ENCODE measurements around the gene UST. TPM values are rescaled to one million over a fixed set of nuclear protein-coding genes. Genes with fewer than 3 reads are reported as not detected.

The UST gene
- total RNA-seq, 2 experiments from 2014 or later, result 1.4 to 4.1 TPM

DNA sequence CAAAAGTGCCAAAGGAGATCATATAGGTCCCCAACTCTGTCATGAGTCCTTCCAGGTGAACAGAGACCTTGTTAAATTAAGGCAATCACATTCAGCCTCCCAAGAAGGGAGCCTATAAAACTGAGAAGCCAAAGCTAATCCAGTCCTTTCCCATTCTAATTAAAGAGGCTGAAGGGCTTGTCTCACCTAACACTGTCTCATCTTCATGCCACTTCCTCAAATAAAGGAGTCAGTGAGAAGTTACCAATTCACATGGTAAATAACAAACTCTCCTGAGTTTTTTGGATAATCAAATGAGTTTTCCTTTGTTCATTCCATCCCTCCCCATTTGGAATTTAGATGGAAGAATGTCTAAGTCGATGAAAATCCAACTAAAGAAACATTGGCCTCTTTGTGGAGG is 242.8 kb downstream of the UST start:
- Histone ChIP-seq H3K4me2 (ENCODE audit: low read length) (no peak overlapping the region), H3K36me3 (ENCODE audit: insufficient read depth, low read length) (no peaks in the 10 kb centered on the region), H3K9me3 (ENCODE audit: low read length) (no peaks in the 10 kb centered on the region), H3K27ac (ENCODE audit: low read depth, low read length, poor library complexity, severe bottlenecking) (no peak overlapping the region), H4K20me1 (ENCODE audit: insufficient read depth, low read length) (no peaks in the 10 kb centered on the region), H2AFZ (ENCODE audit: low read length) (no peak overlapping the region), H3K4me3 (ENCODE audit: low read depth, low read length, poor library complexity, severe bottlenecking) (no peak overlapping the region), H3K4me1 (ENCODE audit: insufficient read depth, low read length, poor library complexity, severe bottlenecking) (no peaks in the 10 kb centered on the region), H3K79me2 (ENCODE audit: insufficient read depth, low read depth, low read length) (no peaks in the 10 kb centered on the region), H3K9me2 (ENCODE audit: insufficient read depth, low read length) (no peaks in the 10 kb centered on the region)
- intact Hi-C loops (cut with micrococcal nuclease; ENCODE audit: unreplicated experiment), result no loop called here
- TF ChIP-seq, protein P1, sequence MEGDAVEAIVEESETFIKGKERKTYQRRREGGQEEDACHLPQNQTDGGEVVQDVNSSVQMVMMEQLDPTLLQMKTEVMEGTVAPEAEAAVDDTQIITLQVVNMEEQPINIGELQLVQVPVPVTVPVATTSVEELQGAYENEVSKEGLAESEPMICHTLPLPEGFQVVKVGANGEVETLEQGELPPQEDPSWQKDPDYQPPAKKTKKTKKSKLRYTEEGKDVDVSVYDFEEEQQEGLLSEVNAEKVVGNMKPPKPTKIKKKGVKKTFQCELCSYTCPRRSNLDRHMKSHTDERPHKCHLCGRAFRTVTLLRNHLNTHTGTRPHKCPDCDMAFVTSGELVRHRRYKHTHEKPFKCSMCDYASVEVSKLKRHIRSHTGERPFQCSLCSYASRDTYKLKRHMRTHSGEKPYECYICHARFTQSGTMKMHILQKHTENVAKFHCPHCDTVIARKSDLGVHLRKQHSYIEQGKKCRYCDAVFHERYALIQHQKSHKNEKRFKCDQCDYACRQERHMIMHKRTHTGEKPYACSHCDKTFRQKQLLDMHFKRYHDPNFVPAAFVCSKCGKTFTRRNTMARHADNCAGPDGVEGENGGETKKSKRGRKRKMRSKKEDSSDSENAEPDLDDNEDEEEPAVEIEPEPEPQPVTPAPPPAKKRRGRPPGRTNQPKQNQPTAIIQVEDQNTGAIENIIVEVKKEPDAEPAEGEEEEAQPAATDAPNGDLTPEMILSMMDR (conservative IDR thresholded peaks at IDR 0.05; ENCODE audit: low read length), result no peak
- no peak for TF ChIP-seq EZH2phosphoT487 (IDR thresholded peaks at IDR 0.05; ENCODE audit: borderline replicate concordance, low read depth, low read length)
- CTCF ChIA-PET (ENCODE audit: unreplicated experiment), result no interaction called here
- no peak for DNase-seq (ENCODE audit: low spot score)
- POLR2A ChIA-PET, result interaction anchor here (0.9 kb wide), 1 partner anchor 367 kb away, joined by 3 read pairs; no protein-coding TSS in a partner anchor
- no TSS peak for BruUV-seq (replicated peaks)

DNA sequence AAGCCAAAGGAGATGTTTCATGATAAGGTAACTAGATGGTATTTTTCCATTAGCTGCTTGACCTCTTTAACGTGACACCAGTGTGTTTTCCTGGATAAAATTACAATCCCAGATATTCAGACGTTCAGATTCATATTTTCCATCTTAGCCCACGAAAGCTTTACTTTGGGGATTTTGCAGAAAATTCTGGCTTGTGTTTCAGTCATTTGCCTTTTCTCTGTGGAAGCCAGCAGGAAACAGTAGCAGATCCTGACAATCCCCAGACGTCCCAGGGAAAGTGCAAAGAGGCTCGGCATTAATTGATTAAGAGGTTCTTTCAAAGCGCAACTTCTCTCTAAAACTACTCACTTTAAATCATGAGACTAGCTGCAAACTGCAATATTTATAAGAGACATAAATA is 243.6 kb downstream of the UST start:
- BruUV-seq (replicated peaks), result no TSS peak
- Histone ChIP-seq H3K36me3 (ENCODE audit: insufficient read depth, low read length) (no peaks in the 10 kb centered on the region), H3K79me2 (ENCODE audit: insufficient read depth, low read depth, low read length) (no peaks in the 10 kb centered on the region), H2AFZ (ENCODE audit: low read length) (no peak overlapping the region), H3K4me3 (ENCODE audit: low read depth, low read length, poor library complexity, severe bottlenecking) (no peak overlapping the region), H3K4me1 (ENCODE audit: insufficient read depth, low read length, poor library complexity, severe bottlenecking) (no peaks in the 10 kb centered on the region), H3K9me3 (ENCODE audit: low read length) (no peaks in the 10 kb centered on the region), H3K27ac (ENCODE audit: low read depth, low read length, poor library complexity, severe bottlenecking) (no peak overlapping the region), H3K9me2 (ENCODE audit: insufficient read depth, low read length) (no peaks in the 10 kb centered on the region), H4K20me1 (ENCODE audit: insufficient read depth, low read length) (no peaks in the 10 kb centered on the region), H3K4me2 (ENCODE audit: low read length) (no peak overlapping the region)
- no peak for DNase-seq (ENCODE audit: low spot score)
- TF ChIP-seq, protein P1 (conservative IDR thresholded peaks at IDR 0.05; ENCODE audit: low read length), result no peak
- TF ChIP-seq EZH2phosphoT487 (IDR thresholded peaks at IDR 0.05; ENCODE audit: borderline replicate concordance, low read depth, low read length), result no peak
- ChIA-PET CTCF (ENCODE audit: unreplicated experiment) (no interaction called here), POLR2A (interaction anchor here (0.6 kb wide), 1 partner anchor 40 kb away, joined by 3 read pairs; no protein-coding TSS in a partner anchor)
- intact Hi-C loops (cut with micrococcal nuclease; ENCODE audit: unreplicated experiment), result no loop called here

DNA sequence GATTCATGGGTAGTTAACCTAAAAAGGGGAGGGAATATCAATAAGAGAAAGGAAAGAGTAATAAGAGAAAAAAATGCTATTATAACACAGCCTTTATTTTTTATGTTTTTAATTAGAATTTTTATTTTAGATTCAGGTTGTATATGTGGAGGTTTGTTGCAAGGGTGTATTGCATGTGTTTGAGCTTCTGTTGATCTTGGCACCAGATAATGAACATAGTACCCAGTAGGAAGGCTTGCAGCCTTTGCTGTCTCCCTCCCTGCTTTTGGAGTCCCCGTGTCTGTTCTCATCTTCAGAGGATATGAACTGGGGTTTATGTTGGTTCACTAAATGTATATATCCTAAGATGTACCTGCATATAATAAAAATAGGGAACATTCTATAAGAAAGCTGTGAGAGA is 250.0 kb downstream of the UST start:
- Histone ChIP-seq H3K4me1 (ENCODE audit: insufficient read depth, low read length, poor library complexity, severe bottlenecking) (no peaks in the 10 kb centered on the region), H3K36me3 (ENCODE audit: insufficient read depth, low read length) (no peaks in the 10 kb centered on the region), H2AFZ (ENCODE audit: low read length) (no peak overlapping the region), H4K20me1 (ENCODE audit: insufficient read depth, low read length) (no peaks in the 10 kb centered on the region), H3K79me2 (ENCODE audit: insufficient read depth, low read depth, low read length) (no peaks in the 10 kb centered on the region), H3K4me2 (ENCODE audit: low read length) (no peak overlapping the region), H3K27ac (ENCODE audit: low read depth, low read length, poor library complexity, severe bottlenecking) (no peak overlapping the region), H3K9me3 (ENCODE audit: low read length) (peaks cover 8% of the 10 kb centered on the region; the same call in 1 of the 2 replicates), H3K4me3 (ENCODE audit: low read depth, low read length, poor library complexity, severe bottlenecking) (no peak overlapping the region), H3K9me2 (ENCODE audit: insufficient read depth, low read length) (no peaks in the 10 kb centered on the region)
- ChIA-PET POLR2A (interaction anchor here (0.7 to 1.4 kb wide), 2 partner anchors 8 to 17 kb away, joined by 3 read pairs; no protein-coding TSS in a partner anchor), CTCF (ENCODE audit: unreplicated experiment) (no interaction called here)
- TF ChIP-seq, protein P1 (conservative IDR thresholded peaks at IDR 0.05; ENCODE audit: low read length), result no peak
- TF ChIP-seq EZH2phosphoT487 (IDR thresholded peaks at IDR 0.05; ENCODE audit: borderline replicate concordance, low read depth, low read length), result no peak
- intact Hi-C loops (cut with micrococcal nuclease; ENCODE audit: unreplicated experiment), result no loop called here
- DNase-seq (ENCODE audit: low spot score), result no peak
- no TSS peak for BruUV-seq (replicated peaks)

All from OCI-LY7 (cell line).